ENCODE data around the gene CGB3.

GRCh38 chr19:48992581-48993174 is 31.5 kb downstream of the CGB3 start:
- no peak for TF ChIP-seq CTCF (IDR thresholded peaks at IDR 0.05; ENCODE audit: low read length)
- TF ChIP-seq EZH2 (optimal IDR thresholded peaks at IDR 0.05; ENCODE audit: low read depth, low read length), result no peak
